Transverse colon (tissue), 4 donors: ENCODE results near the gene CIRBP. TPM values are rescaled to one million over a fixed set of nuclear protein-coding genes. Genes with fewer than 3 reads are reported as not detected.

Source experiments
- DNase-seq: peaks from one replicate; pipeline ENCODE4 v3.0.0-alpha.2; 2019
- H3K27ac ChIP-seq, 4 donors: fragments of 200-600 bp; sonication (generic); 2 replicates each; pipeline ENCODE4 v1.5.1; 2016 to 2018; ENCODE audit warnings: inconsistent platforms in 4 of 4
- H3K27me3 ChIP-seq: fragments of 200-600 bp; sonication (generic); 2 replicates; pipeline ENCODE4 v1.5.1; 2017; ENCODE audit warnings: inconsistent platforms
- H3K36me3 ChIP-seq, 4 donors: fragments of 200-600 bp; sonication (generic); 2 replicates each; pipeline ENCODE4 v1.5.1; 2017 to 2019; ENCODE audit warnings: inconsistent platforms in 4 of 4
- H3K4me1 ChIP-seq, 4 donors: fragments of 200-600 bp; sonication (generic); 2 replicates each; pipeline ENCODE4 v1.5.1; 2017 to 2020; ENCODE audit warnings: inconsistent platforms in 4 of 4
- H3K4me3 ChIP-seq, 4 donors: fragments of 200-600 bp; sonication (generic); 1 replicate in 1 of 4; 2 replicates in 3 of 4; pipeline versions ENCODE4 v1.5.1 to v1.6.1; 2017 to 2019; ENCODE audit warnings: inconsistent platforms in 4 of 4
- H3K9me3 ChIP-seq, 2 donors: fragments of 200-600 bp; sonication (generic); 2 replicates each; pipeline ENCODE4 v1.5.1; 2017 to 2019; ENCODE audit warnings: inconsistent platforms in 2 of 2
- EP300 ChIP-seq: sonication (generic); formaldehyde crosslinking; IDR thresholded peaks from one replicate; pipeline ENCODE4 v1.6.1; 2017; ENCODE audit warnings: antibody characterized with exemption, low read depth
- POLR2A ChIP-seq: fragments of 450-650 bp; IDR thresholded peaks from one replicate; pipeline ENCODE4 v1.6.1; 2016; ENCODE audit warnings: antibody characterized with exemption, mild to moderate bottlenecking, moderate library complexity
- POLR2AphosphoS5 ChIP-seq, 3 donors: sonication (generic); formaldehyde crosslinking; IDR thresholded peaks; one replicate each; pipeline ENCODE4 v1.6.1; 2016; ENCODE audit warnings: antibody characterized with exemption in 3 of 3
- WGBS, 2 donors: methylation state at CpG; one replicate each; pipeline ENCODE4 v1.1.5; 2018; ENCODE audit warnings: low coverage in 1 of 2; 5-methylcytosine and 5-hydroxymethylcytosine counted together
- in situ Hi-C, 4 donors: fragments of 200-750 bp; cut with MboI; loops; one replicate each; pipeline versions ENCODE4 v1.15.0 to v1.15.1; 2017; ENCODE audit warnings: low sequenced_read_pairs in 3 of 4, low pct_ligation_motif_present in 1 of 4, low pct_unique_long_range_greater_than_20kb in 1 of 4
- intact Hi-C: fragments of 100-400 bp; cut with DNase I; formaldehyde crosslinking; loops from one replicate; pipeline ENCODE4 v1.15.1; 2023; ENCODE audit warnings: low total_unique reads
- total RNA-seq, 4 donors: library from RNA; depleted of rRNA; stranded (reverse); fragments of >200 nt; gene quantifications; one replicate each; pipeline ENCODE4 v1.1.0, GENCODE V29; 2016
- TF ChIP-seq, protein P1 (sequence below), 5 experiments: fragments of 200-600 bp in 3 of 5; fragments of 450-650 bp in 2 of 5; sonication (generic) in 3 of 5; IDR thresholded peaks; 1 replicate in 2 of 5; 2 replicates in 3 of 5; pipeline ENCODE4 v1.5.1; 2016 to 2017; ENCODE audit warnings: antibody characterized with exemption in 5 of 5, inconsistent platforms in 3 of 5, mild to moderate bottlenecking in 2 of 5, moderate library complexity in 1 of 5

The CIRBP gene
- total RNA-seq, 4 donors from 2014 or later, result 431 to 488 (median 460) TPM

DNA sequence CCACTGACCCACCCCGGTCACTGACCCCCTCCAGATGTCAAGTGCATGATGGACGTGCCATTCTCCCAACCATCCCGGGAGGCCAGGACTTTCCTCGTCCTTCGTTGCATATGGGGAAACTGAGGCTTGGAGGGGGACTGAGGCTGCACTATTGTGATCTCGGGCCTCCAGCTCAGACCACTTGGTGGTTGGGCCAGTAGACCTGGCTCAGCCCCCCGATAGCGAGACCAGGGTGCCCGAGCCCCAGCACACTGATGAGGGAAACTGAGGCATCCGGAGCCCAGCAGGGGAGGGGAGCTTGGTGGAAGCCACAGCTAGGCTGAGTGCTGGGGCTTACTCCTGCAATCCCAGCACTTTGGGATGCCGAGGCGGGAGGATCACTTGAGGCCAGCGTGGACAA, 26.9 kb downstream of the CIRBP start:
- in situ Hi-C loops, result loop anchor here in 2 of 4 donors (25.0 kb wide), 1 partner anchor 91 kb away; the partner anchor contains the start of gene NDUFS7 (in 2 of the 2)

DNA sequence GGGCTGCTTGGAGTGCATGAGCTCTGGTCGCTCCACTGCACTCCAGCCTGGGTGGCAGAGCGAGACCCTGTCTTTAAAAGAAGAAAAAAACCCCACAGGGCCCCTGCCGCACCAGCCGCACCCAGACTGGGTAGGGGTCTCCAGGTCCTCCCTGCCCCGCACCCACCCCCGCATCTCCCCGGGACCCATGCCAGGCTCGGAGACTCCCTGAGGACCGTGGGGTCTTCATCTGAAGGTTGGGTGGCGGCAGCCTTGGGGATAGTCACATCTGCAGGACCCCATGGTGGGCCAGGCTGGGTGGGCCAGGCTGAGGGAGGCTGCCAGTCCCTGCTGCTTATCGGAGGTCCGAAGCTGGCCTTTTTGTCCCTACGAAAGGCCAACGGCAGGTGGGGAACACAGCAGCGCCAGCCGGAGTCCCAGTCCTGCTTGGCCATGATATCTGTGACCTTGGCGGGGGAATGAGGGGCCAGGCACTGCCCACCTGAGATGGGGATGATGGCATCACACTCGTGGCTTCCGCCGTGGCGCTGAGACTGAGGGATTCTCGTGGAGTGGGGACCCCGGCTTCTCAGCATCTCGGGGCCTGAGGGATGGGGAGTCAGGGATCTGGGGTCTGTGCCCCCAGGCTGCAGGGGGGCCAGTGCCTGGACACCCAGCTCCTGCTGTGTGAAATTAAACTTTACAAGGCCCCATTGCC, 27.6 kb downstream of the CIRBP start:
- DNase-seq, result no peak
- intact Hi-C loops (loop anchor here (10.0 kb wide), 1 partner anchor 148 kb away; no protein-coding TSS in a partner anchor), in situ Hi-C loops (loop anchor here in 2 of 4 donors (25.0 kb wide), 1 partner anchor 91 kb away; the partner anchor contains the start of gene NDUFS7 (in 2 of the 2))
- Histone ChIP-seq H3K27ac (no peak overlapping the region), H3K27me3 (peaks cover 36% of the 10 kb centered on the region), H3K9me3 (no peaks in the 10 kb centered on the region), H3K4me3 (no peak overlapping the region), H3K36me3 (no peaks in the 10 kb centered on the region), H3K4me1 (peaks cover 4 to 16% (median 13%) of the 10 kb centered on the region in 4 donors)
- 91 to 96% methylated on average over 5 to 16 of the region's 24 CpGs for WGBS, 2 donors
- TF ChIP-seq EP300 (no peak), POLR2A (no peak), POLR2AphosphoS5 (IDR thresholded peaks at IDR 0.05) (no peak)
- TF ChIP-seq, protein P1, sequence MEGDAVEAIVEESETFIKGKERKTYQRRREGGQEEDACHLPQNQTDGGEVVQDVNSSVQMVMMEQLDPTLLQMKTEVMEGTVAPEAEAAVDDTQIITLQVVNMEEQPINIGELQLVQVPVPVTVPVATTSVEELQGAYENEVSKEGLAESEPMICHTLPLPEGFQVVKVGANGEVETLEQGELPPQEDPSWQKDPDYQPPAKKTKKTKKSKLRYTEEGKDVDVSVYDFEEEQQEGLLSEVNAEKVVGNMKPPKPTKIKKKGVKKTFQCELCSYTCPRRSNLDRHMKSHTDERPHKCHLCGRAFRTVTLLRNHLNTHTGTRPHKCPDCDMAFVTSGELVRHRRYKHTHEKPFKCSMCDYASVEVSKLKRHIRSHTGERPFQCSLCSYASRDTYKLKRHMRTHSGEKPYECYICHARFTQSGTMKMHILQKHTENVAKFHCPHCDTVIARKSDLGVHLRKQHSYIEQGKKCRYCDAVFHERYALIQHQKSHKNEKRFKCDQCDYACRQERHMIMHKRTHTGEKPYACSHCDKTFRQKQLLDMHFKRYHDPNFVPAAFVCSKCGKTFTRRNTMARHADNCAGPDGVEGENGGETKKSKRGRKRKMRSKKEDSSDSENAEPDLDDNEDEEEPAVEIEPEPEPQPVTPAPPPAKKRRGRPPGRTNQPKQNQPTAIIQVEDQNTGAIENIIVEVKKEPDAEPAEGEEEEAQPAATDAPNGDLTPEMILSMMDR (IDR thresholded peaks at IDR 0.05), result no peak

More for the DNA sequence above, 26.9 kb downstream of the CIRBP start:
- H3K27ac ChIP-seq, result no peak overlapping the region
- DNase-seq, result no peak
- peaks cover 11 to 23% (median 19%) of the 10 kb centered on the region in 4 donors for H3K4me1 ChIP-seq
- TF ChIP-seq EP300 (no peak), POLR2AphosphoS5 (IDR thresholded peaks at IDR 0.05) (no peak), POLR2A (no peak)
- TF ChIP-seq, protein P1 (IDR thresholded peaks at IDR 0.05), result no peak
- intact Hi-C loops, result loop anchor here (10.0 kb wide), 1 partner anchor 149 kb away; no protein-coding TSS in a partner anchor
- no peaks in the 10 kb centered on the region for H3K9me3 ChIP-seq
- H3K36me3 ChIP-seq, result no peaks in the 10 kb centered on the region
- WGBS, 2 donors, result 80% methylated on average over 11 of the region's 13 CpGs; no CpG with 5 or more reads in 1 of the 2 donors
- H3K4me3 ChIP-seq, result no peak overlapping the region
- H3K27me3 ChIP-seq, result peaks cover 37% of the 10 kb centered on the region

DNA sequence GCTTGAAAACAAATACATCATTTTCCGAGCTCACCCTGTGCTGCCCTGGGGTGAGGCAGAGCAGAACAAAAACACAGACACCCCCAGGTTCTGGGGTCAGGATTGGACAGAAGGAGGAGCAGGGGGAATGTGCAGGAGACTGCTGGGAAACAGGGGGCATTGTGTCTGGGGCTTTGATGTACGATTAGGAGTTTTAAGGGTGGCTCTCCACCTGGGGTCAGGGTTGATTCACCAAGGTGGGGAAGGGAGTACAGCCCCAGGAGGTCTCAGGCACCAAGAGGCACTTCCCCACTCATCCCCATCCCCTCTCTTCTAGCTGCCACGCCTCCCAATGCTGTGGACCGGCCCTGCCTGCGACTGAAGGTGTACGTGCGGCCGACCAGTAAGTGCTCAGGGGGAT, 29.1 kb downstream of the CIRBP start:
- Histone ChIP-seq H3K27ac (no peak overlapping the region), H3K4me3 (no peak overlapping the region), H3K4me1 (peaks cover 0 to 8% (median 6%) of the 10 kb centered on the region in 4 donors), H3K36me3 (no peaks in the 10 kb centered on the region), H3K27me3 (peaks cover 23% of the 10 kb centered on the region), H3K9me3 (no peaks in the 10 kb centered on the region)
- in situ Hi-C loops, result loop anchor here in 2 of 4 donors (25.0 kb wide), 1 partner anchor 89 kb away; the partner anchor contains the start of gene NDUFS7 (in 2 of the 2)
- DNase-seq, result no peak
- 80 to 93% methylated on average over 1 to 8 of the region's 8 CpGs for WGBS, 2 donors
- TF ChIP-seq EP300 (no peak), POLR2A (no peak), POLR2AphosphoS5 (IDR thresholded peaks at IDR 0.05) (no peak)
- TF ChIP-seq, protein P1 (IDR thresholded peaks at IDR 0.05), result no peak
- intact Hi-C loops, result loop anchor here (10.0 kb wide), 1 partner anchor 147 kb away; no protein-coding TSS in a partner anchor

DNA sequence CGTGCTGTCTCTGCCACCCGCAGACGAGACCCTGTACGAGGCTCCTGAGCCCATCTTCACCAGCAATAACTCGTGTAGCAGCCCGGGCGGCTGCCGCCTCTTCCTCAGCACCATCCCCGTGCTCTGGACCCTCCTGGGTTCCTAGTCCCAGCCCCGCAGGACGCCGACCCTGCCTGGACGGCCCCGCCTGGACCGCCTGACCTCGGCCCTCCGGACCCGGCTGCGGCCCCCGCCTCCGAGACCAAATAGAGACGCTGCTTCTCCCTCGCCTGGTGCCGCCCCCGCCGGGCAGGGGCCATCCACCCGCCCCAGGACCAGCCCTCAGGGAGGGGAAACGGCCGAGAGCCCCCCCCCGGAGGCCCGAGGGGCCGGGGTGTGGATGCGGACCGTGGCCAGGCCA, 30.7 kb downstream of the CIRBP start:
- H3K36me3 ChIP-seq, result no peaks in the 10 kb centered on the region
- 91 to 100% methylated on average over 1 to 34 of the region's 34 CpGs for WGBS, 2 donors
- TF ChIP-seq, protein P1 (IDR thresholded peaks at IDR 0.05), result no peak
- TF ChIP-seq POLR2AphosphoS5 (IDR thresholded peaks at IDR 0.05) (no peak), POLR2A (no peak), EP300 (no peak)

More for the DNA sequence above, 30.7 kb downstream of the CIRBP start:
- in situ Hi-C loops (loop anchor here in 2 of 4 donors (25.0 kb wide), 1 partner anchor 88 kb away; the partner anchor contains the start of gene NDUFS7 (in 2 of the 2)), intact Hi-C loops (loop anchor here (10.0 kb wide), 1 partner anchor 145 kb away; no protein-coding TSS in a partner anchor)
- Histone ChIP-seq H3K27me3 (peaks cover 8% of the 10 kb centered on the region), H3K4me1 (peaks cover 0 to 18% (median 14%) of the 10 kb centered on the region in 4 donors), H3K4me3 (no peak overlapping the region), H3K9me3 (no peaks in the 10 kb centered on the region), H3K27ac (no peak overlapping the region)
- DNase-seq, result no peak
